ENCODE measurements around the gene EXOC5.
"Not testable (repeated sequence)": the region's sequence is repeated elsewhere in the genome, so short reads cannot be mapped to it uniquely, and the experiment has no call there.

Gene EXOC5

DNA sequence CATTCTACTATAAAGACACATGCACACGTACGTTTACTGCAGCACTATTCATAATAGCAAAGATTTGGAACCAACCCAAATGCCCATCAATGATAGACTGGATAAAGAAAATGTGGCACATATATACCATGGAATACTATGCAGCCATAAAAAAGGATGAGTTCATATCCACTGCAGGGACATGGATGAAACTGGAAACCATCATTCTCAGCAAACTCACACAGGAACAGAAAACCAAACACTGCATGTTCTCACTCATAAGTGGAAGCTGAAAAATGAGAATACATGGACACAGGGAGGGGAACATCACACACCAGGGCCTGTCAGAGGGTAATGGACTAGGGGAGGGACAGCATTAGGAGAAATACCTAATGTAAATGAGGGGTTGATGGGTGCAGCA lies 10.5 kb downstream of the EXOC5 start:
- DNase-seq = not testable (repeated sequence)

DNA sequence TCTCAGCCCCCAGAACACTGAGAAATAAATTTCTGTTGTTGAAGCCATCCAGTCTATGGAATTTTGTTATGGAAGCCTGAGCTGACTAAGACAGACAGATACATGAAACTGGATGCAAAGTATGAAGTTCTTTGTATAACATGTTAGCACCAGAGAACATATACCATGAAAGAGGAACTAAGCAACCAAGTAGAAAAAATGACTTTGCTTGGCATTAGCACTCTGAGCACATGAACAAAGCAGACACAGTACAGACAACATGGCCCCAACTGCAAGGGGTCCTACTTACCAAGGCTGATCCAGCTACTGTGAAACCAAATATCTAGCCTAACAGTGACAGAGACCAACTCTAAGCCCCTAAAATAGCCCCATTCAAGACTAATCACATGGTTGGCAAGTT lies 13.8 kb downstream of the EXOC5 start:
- DNase-seq = no peak

- no peak for DNase-seq
Observed at GRCh38 chr14:57246933-57247657, 21.6 kb downstream of the EXOC5 start.

DNA sequence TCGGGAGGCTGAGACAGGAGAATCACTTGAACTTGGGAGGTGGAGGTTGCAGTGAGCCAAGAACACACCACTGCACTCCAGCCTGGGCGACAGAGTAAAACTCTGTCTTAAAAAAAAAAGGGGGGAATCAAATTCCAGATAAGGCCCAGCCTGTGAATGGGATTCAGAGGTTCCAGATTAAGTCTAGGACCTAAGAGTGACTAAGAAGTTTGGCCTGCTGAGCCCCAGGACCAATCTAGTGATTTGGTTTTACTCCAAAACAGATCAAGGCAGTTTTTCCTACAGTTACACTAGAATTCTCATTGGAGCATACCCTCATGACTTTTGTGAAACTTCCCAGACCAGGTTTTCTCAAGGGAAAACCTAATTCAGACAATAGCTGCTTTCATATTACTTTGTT lies 22.8 kb downstream of the EXOC5 start:
- no peak for DNase-seq

GRCh38 chr14:57244106-57244505 lies 24.6 kb downstream of the EXOC5 start:
- no peak for DNase-seq

GRCh38 chr14:57243320-57243719 lies 25.4 kb downstream of the EXOC5 start:
- DNase-seq = no peak

DNA sequence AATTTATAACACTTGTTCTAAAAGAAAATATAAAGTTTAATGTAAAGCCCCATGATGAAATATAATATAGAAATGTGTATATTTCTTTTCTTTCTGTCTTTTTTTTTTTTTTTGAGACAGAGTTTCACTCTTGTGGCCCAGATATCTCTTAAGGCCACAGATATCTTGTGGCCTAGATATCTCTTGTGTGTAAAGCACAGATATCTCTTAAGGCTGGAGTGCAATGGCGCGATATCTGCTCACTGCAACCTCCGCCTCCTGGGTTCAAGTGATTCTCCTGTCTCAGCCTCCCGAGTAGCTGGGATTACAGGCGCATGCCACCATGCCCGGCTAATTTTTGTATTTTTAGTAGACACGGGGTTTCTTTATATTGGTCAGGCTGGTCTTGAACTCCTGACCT lies 28.6 kb downstream of the EXOC5 start:
- DNase-seq = not testable (repeated sequence)

DNA sequence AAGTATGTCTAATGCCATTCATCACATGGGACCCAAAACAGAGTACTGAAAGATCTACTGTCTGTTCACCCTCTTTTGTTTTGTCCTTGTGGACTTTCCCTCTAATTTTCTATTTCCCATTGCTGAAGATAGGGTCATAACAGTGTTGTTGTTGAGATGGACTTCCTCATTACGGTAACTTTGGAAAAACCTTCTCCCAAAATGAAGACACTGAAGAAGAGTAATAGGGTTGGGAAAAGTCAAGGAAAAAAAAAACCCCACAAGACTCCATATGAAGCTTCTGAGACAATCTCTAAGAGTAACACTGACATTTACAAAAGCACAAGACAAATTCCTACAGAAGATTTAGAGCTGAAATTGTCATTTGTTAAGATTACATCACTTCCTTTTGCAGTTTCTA lies 36.7 kb downstream of the EXOC5 start:
- no peak for DNase-seq

DNA sequence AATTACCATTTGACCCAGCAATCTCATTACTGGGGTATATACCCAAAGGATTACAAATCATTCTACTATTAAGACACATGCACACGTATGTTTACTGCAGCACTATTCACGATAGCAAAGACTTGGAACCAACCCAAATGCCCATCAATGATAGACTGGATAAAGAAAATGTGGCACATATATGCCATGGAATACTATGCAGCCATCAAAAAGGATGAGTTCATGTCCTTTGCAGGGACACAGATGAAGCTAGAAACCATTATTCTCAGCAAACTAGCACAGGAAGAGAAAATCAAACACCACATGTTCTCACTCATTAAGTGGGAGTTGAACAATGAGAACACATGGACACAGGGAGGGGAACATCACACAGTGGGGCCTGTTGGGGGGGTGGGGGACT lies 40.4 kb downstream of the EXOC5 start:
- not testable (repeated sequence) for DNase-seq

DNA sequence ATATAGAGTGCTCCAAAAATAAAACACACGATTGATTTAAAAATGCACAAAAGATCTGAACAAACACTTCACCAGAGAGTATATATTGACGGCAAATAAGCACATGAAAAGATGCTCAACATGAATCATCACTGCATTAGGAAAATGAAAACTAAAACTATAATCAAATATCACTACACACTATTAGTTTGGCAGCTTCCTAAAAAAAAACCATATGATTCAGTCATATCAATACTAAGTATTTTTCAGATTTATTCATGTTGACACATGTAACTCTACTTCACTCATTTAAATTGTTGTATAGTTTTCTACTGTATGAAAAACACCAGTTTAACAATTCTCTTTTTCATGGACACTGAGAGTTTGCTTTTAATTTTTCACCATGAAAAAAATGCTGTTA lies 41.6 kb downstream of the EXOC5 start:
- no peak for DNase-seq

DNA sequence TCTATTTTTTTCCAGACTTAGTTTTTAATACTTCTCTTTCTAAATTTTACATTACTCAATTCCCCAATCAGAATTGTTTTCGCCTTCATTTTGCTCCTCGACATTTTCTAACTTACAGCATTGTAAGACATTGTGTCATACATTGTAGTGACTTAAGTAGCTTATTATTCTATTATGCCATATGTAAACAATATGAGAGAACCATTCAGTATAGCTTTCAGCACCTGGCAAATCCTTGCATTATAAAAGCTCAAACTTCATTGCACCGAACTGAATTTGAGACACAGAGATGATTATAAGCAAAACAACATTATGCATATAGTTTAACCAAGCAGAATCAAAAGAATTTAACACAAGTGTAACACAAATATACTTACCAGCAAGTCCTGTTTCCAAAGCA lies 46.8 kb downstream of the EXOC5 start:
- no peak for DNase-seq

GRCh38 chr14:57212919-57213318 lies 55.8 kb downstream of the EXOC5 start:
- DNase-seq = no peak

DNA sequence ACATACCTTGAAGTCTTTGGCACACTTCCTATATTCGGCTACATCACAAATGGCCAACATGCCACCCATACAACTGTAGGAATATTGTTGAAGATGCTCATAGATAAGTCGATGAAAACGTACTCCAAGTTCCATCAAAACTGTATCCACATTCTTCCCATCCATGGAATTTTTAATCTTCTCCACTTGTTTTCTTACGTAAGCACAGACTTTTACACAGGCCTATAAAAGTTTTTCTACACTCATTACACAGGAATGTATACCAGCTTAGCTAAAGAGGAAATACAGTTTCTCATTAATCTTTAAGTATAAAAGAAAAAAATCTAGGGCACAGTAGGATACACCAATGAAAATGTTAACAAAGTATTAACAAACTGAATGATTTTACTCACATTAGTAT lies 59.1 kb downstream of the EXOC5 start:
- no peak for DNase-seq

GRCh38 chr14:57205938-57206337 lies 62.8 kb downstream of the EXOC5 start:
- no peak for DNase-seq

DNA sequence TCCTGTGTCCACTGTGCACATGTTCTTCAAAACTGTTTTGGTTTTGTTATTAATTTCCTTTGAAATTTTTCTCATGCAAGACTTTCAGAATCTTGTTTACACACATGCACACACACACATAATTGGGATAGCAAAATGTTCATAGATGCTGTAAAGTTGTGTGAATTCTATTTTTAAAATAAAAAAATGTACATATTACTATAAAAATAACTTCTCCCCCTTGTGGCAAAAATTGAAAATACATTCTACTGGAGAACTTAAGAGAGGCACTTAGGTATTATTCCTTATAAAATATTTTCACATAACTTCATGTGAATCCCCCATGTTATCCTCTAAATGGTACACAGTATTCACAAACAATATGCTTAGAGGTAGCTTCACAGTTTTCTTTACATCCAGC lies 66.0 kb downstream of the EXOC5 start:
- DNase-seq = not testable (repeated sequence)

GRCh38 chr14:57199921-57200320 lies 68.8 kb downstream of the EXOC5 start:
- DNase-seq = no peak

- DNase-seq = no peak
Observed at GRCh38 chr14:57189070-57189469, 79.6 kb downstream of the EXOC5 start.

GRCh38 chr14:57182760-57183503 lies 85.8 kb downstream of the EXOC5 start:
- no peak for DNase-seq

GRCh38 chr14:57179273-57179672 lies 89.4 kb downstream of the EXOC5 start:
- DNase-seq = no peak

GRCh38 chr14:57174466-57174865 lies 94.2 kb downstream of the EXOC5 start:
- no peak for DNase-seq

- DNase-seq = no peak
Observed at GRCh38 chr14:57171903-57172302, 96.8 kb downstream of the EXOC5 start.

GRCh38 chr14:57171363-57171762 lies 97.3 kb downstream of the EXOC5 start:
- DNase-seq = no peak

DNA sequence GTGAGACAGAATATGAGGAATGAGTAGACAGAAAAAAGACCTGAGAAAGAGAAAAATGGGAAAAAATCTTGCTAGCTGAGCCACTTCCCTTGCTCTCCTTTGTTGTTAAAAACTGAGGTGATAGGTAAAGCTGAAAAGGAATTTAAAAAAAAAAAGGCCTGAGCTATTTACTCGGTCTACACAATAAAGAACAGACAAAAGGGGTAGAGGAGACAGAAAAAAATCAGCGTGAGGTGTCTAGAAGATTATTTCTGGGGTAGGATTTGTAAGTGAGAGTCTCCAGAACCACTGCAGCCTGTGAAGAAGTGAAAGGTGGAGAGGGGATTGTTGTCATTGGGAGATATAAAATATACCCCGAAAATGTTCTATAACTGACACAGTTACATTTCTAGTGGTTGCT lies 98.8 kb downstream of the EXOC5 start:
- no peak for DNase-seq

DNA sequence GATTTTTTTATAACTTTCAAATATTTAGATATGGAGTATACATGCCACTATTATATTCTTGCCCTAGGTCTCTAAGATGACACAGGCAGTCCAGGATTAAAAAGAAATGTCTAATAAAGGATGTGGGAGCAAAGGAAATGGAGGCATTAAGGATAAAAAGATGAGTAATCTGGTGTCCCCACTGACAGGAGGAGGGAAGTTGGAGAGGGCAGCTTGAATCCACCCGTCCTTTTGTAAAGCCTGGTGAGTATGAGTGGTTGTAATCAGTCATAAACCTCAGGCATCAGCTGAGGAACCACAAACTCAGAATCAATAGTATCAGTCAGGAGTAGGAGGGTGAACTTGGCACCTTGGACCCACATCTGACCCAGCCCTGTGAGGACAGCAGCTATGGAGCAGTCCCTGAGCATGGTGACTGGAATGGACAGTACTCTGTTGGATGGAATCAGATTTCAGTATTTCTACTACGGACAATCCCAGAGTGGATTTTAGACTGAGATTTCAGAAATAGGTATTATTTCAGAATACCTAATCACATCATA lies 100.5 kb downstream of the EXOC5 start:
- DNase-seq = no peak
